Smooth muscle cell (in vitro differentiated cells): ENCODE measurements around the gene LCT. TPM values are rescaled to one million over a fixed set of nuclear protein-coding genes. Genes with fewer than 3 reads are reported as not detected.

Source experiments
- DNase-seq: peaks from one replicate; lab custom pipeline; 2025; ENCODE audit not compliant: unreplicated experiment; lab: John Stamatoyannopoulos, UW
- H2AFZ ChIP-seq: fragments of 200-600 bp; sonication (generic); 2 replicates; pipeline ENCODE4 v1.6.0; 2016; ENCODE audit warnings: antibody characterized with exemption, low read depth, mild to moderate bottlenecking
- H3F3A ChIP-seq: fragments of 200-600 bp; sonication (generic); 2 replicates; pipeline ENCODE4 v1.6.0; 2017; ENCODE audit warnings: antibody characterized with exemption, low read depth
- H3K27ac ChIP-seq: fragments of 200-600 bp; sonication (generic); 2 replicates; pipeline ENCODE4 v1.5.1; 2016; ENCODE audit warnings: low read depth, mild to moderate bottlenecking
- H3K27me3 ChIP-seq: fragments of 200-600 bp; sonication (generic); 2 replicates; pipeline ENCODE4 v1.6.1; 2016; ENCODE audit warnings: low read depth, mild to moderate bottlenecking
- H3K36me3 ChIP-seq: fragments of 200-600 bp; sonication (generic); 2 replicates; pipeline ENCODE4 v1.5.1; 2016; ENCODE audit warnings: low read depth
- H3K4me1 ChIP-seq: fragments of 200-600 bp; sonication (generic); 2 replicates; pipeline ENCODE4 v1.5.1; 2016; ENCODE audit warnings: low read depth
- H3K4me2 ChIP-seq: fragments of 200-600 bp; sonication (generic); 2 replicates; pipeline ENCODE4 v1.6.0; 2016; ENCODE audit warnings: mild to moderate bottlenecking
- H3K4me3 ChIP-seq: fragments of 200-600 bp; sonication (generic); 2 replicates; pipeline ENCODE4 v1.5.1; 2016; ENCODE audit warnings: mild to moderate bottlenecking
- H3K79me2 ChIP-seq: fragments of 200-600 bp; sonication (generic); 2 replicates; pipeline ENCODE4 v1.6.0; 2016; ENCODE audit warnings: low read depth, mild to moderate bottlenecking
- H3K9ac ChIP-seq: fragments of 200-600 bp; sonication (generic); 2 replicates; pipeline ENCODE4 v1.6.0; 2016; ENCODE audit warnings: low read depth
- H3K9me3 ChIP-seq: fragments of 200-600 bp; sonication (generic); replicated peaks from 2 replicates; pipeline ENCODE4 v1.5.1; 2016; ENCODE audit warnings: low read depth
- H4K20me1 ChIP-seq: fragments of 200-600 bp; sonication (generic); 2 replicates; pipeline ENCODE4 v1.6.0; 2016; ENCODE audit warnings: low read depth
- WGBS: methylation state at CpG from one replicate; pipeline ENCODE4 v1.1.7; 2016; ENCODE audit warnings: low lambda C conversion rate; 5-methylcytosine and 5-hydroxymethylcytosine counted together
- polyA plus RNA-seq: library from polyadenylated mRNA; unstranded; fragments of >200 nt; fragmentation: Nextera tagmentation; extraction: Ambion mirVana; gene quantifications from 2 replicates; pipeline ENCODE4 v1.2.1, GENCODE V29; 2016
- total RNA-seq: library from RNA; depleted of rRNA; stranded (reverse); fragments of >200 nt; gene quantifications from 2 replicates; pipeline ENCODE4 v1.2.3, GENCODE V29; 2014
- TF ChIP-seq, protein P1 (sequence below): fragments of 200-600 bp; sonication (generic); IDR thresholded peaks from 2 replicates; pipeline ENCODE4 v1.5.1; 2017; ENCODE audit warnings: borderline replicate concordance, mild to moderate bottlenecking, antibody characterized with exemption; ENCODE audit not compliant: insufficient read depth, poor library complexity, severe bottlenecking

LCT gene
- total and polyA plus RNA-seq, 2 experiments from 2014 or later, result 0.31 TPM; not detected in 1

DNA sequence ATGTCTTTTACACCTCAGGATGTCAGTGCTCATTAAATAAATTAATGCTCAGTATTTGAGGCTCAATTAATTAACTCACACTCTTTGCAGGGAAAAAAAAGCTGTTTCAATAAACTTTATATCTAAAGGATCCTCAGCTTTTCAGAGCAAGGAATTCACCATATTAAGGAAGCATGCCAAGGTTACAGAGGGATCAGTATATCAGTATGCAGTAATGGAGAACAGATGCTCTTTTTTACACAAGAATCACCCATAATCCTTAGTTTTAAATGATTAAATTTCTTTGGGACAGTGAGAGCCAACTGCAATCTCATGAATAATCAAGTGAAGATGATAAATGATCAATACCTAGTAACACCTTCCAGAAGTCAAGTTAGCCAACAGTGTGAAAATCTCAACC, 14.9 kb upstream of the LCT start:
- Histone ChIP-seq H3K79me2 (no peaks in the 10 kb centered on the region), H3F3A (no peaks in the 10 kb centered on the region), H3K4me3 (no peak overlapping the region), H3K4me2 (no peak overlapping the region), H3K27ac (no peak overlapping the region), H4K20me1 (no peaks in the 10 kb centered on the region), H3K9ac (no peak overlapping the region), H2AFZ (no peak overlapping the region), H3K4me1 (no peaks in the 10 kb centered on the region), H3K36me3 (peaks cover 3% of the 10 kb centered on the region), H3K9me3 (no peaks in the 10 kb centered on the region), H3K27me3 (no peaks in the 10 kb centered on the region)
- TF ChIP-seq, protein P1, sequence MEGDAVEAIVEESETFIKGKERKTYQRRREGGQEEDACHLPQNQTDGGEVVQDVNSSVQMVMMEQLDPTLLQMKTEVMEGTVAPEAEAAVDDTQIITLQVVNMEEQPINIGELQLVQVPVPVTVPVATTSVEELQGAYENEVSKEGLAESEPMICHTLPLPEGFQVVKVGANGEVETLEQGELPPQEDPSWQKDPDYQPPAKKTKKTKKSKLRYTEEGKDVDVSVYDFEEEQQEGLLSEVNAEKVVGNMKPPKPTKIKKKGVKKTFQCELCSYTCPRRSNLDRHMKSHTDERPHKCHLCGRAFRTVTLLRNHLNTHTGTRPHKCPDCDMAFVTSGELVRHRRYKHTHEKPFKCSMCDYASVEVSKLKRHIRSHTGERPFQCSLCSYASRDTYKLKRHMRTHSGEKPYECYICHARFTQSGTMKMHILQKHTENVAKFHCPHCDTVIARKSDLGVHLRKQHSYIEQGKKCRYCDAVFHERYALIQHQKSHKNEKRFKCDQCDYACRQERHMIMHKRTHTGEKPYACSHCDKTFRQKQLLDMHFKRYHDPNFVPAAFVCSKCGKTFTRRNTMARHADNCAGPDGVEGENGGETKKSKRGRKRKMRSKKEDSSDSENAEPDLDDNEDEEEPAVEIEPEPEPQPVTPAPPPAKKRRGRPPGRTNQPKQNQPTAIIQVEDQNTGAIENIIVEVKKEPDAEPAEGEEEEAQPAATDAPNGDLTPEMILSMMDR, result no peak
- DNase-seq, result no peak

DNA sequence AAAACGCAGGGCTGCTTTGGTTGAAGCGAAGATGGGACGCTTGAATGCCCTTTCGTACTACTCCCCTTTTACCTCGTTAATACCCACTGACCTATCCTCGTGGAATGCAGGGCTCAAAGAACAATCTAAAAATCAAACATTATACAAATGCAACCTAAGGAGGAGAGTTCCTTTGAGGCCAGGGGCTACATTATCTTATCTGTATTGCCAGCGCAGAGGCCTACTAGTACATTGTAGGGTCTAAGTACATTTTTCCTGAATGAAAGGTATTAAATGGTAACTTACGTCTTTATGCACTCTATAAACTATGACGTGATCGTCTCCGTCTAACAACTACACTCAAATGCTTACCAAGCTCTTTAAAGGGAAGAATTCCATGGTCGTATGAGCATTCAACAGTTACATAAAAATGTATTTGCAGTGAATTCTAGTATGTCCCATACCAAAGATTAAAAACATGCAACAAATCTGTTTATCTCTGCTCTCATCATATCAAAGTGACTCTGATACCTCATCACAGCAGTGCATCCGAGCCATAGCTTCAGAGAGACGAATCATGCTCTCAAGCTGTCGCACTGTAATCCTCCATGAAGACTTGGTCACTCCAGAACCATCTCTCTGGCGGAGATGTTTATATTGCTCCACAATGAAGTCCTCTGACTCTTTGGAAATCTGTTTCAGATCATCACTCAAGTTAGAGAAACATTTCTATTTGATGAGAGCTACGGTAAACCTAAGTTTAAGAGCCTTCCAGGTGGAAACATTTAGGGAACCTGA, 14.1 kb upstream of the LCT start:
- Histone ChIP-seq H3K36me3 (peaks cover 3% of the 10 kb centered on the region), H3K27ac (no peak overlapping the region), H3K79me2 (no peaks in the 10 kb centered on the region), H3F3A (no peaks in the 10 kb centered on the region), H4K20me1 (no peaks in the 10 kb centered on the region), H3K4me3 (no peak overlapping the region), H3K4me1 (no peaks in the 10 kb centered on the region), H2AFZ (no peak overlapping the region), H3K27me3 (no peaks in the 10 kb centered on the region), H3K4me2 (no peak overlapping the region), H3K9ac (no peak overlapping the region), H3K9me3 (no peaks in the 10 kb centered on the region)
- no peak for DNase-seq
- TF ChIP-seq, protein P1, result no peak
- WGBS, result 76% methylated on average over 17 of the region's 17 CpGs

DNA sequence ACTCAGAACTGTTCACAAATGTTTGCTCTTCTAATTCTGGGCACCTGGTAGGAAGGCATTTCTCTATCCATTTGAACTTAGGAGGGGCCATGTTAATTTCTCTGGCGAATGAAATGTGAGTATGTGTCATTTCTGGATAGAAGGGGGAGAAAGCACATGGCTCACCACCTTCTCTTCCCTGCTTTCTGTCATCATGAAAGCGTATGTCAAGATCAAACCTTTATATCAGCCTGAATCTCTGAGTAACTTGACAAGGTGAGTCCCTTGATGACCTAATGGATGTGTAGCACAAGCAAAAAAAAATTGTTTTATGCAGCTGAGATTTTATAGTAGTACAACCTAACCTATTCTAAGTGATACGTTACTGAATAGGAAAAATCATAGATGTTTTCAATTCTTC, 12.1 kb upstream of the LCT start:
- Histone ChIP-seq H3F3A (no peaks in the 10 kb centered on the region), H3K36me3 (peaks cover 3% of the 10 kb centered on the region), H3K4me3 (no peak overlapping the region), H3K9ac (no peak overlapping the region), H3K4me2 (no peak overlapping the region), H4K20me1 (no peaks in the 10 kb centered on the region), H2AFZ (no peak overlapping the region), H3K4me1 (no peaks in the 10 kb centered on the region), H3K79me2 (no peaks in the 10 kb centered on the region), H3K27me3 (no peaks in the 10 kb centered on the region), H3K9me3 (no peaks in the 10 kb centered on the region), H3K27ac (no peak overlapping the region)
- DNase-seq, result no peak
- 96% methylated on average over 3 of the region's 3 CpGs for WGBS
- TF ChIP-seq, protein P1, result no peak

DNA sequence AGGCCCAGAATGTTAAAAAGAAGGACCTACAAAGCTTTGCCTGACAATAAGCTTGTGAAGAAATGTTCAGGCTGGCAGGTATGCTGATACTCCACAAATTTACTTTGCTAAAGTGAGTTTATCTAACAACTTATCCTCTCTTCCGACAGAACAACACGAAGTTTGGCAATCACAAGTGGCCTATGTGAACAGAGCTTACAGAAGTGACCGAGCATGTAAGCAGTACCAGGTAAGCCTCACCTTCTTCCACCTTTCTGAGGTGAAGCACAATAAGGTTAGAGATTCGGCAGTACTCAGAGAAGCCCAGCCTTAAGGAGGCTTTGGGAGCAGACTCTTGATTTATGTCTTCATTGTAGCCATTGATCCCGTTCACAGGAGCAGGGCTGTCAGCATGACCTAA, 9.0 kb upstream of the LCT start:
- Histone ChIP-seq H4K20me1 (no peaks in the 10 kb centered on the region), H3K27ac (no peak overlapping the region), H2AFZ (no peak overlapping the region), H3K9ac (no peak overlapping the region), H3K9me3 (no peaks in the 10 kb centered on the region), H3K36me3 (peaks cover 3% of the 10 kb centered on the region), H3K4me2 (no peak overlapping the region), H3K79me2 (no peaks in the 10 kb centered on the region), H3K4me1 (no peaks in the 10 kb centered on the region), H3K27me3 (no peaks in the 10 kb centered on the region), H3K4me3 (no peak overlapping the region), H3F3A (no peaks in the 10 kb centered on the region)
- 95% methylated on average over 5 of the region's 5 CpGs for WGBS
- DNase-seq, result no peak
- TF ChIP-seq, protein P1, result no peak
